H9 (cell line): ENCODE results near the gene CADPS. TPM values are rescaled to one million over a fixed set of nuclear protein-coding genes. Genes with fewer than 3 reads are reported as not detected.

ENCODE experiments used
- DNase-seq: peaks from one replicate; pipeline ENCODE4 v3.0.0-alpha.2; 2017
- H2AFZ ChIP-seq: one replicate; pipeline ENCODE4 v1.6.1; 2013; ENCODE audit warnings: mild to moderate bottlenecking, low read length, control low read depth, moderate library complexity
- H2AK5ac ChIP-seq: 2 replicates; pipeline ENCODE4 v1.6.1; 2013; ENCODE audit warnings: low read length, control low read depth, mixed read lengths; ENCODE audit not compliant: insufficient read length
- H2BK120ac ChIP-seq: one replicate; pipeline ENCODE4 v1.6.1; 2013; ENCODE audit warnings: low read depth, mild to moderate bottlenecking, low read length, control low read depth, inconsistent platforms; ENCODE audit not compliant: poor library complexity, severe bottlenecking
- H2BK12ac ChIP-seq: 2 replicates; pipeline ENCODE4 v1.6.1; 2013; ENCODE audit warnings: low read length, control low read depth, mixed read lengths, low read depth; ENCODE audit not compliant: insufficient read length
- H2BK15ac ChIP-seq: 2 replicates; pipeline ENCODE4 v1.6.1; 2013; ENCODE audit warnings: low read depth, low read length, control low read depth
- H2BK20ac ChIP-seq: one replicate; pipeline ENCODE4 v1.6.1; 2013; ENCODE audit warnings: low read depth, mild to moderate bottlenecking, low read length, control low read depth, inconsistent platforms; ENCODE audit not compliant: poor library complexity, severe bottlenecking
- H2BK5ac ChIP-seq: 2 replicates; pipeline ENCODE4 v1.6.1; 2013; ENCODE audit warnings: low read length, control low read depth, mixed read lengths; ENCODE audit not compliant: insufficient read length
- H3K14ac ChIP-seq: 2 replicates; pipeline ENCODE4 v1.6.1; 2013; ENCODE audit warnings: low read length, control low read depth; ENCODE audit not compliant: insufficient read depth
- H3K18ac ChIP-seq: 2 replicates; pipeline ENCODE4 v1.6.1; 2013; ENCODE audit warnings: low read depth, mild to moderate bottlenecking, mixed read lengths, low read length, control low read depth; ENCODE audit not compliant: insufficient read length
- H3K23ac ChIP-seq: 2 replicates; pipeline ENCODE4 v1.6.1; 2013; ENCODE audit warnings: low read length, control low read depth, mixed read lengths, low read depth; ENCODE audit not compliant: insufficient read length
- H3K23me2 ChIP-seq: 2 replicates; pipeline ENCODE4 v1.6.1; 2013; ENCODE audit warnings: low read depth, mild to moderate bottlenecking, mixed read lengths, low read length, control low read depth; ENCODE audit not compliant: insufficient read length, poor library complexity, severe bottlenecking
- H3K27ac ChIP-seq: 2 replicates; pipeline ENCODE4 v1.5.1; 2013; ENCODE audit warnings: low read length, control low read depth, mixed read lengths, low read depth; ENCODE audit not compliant: insufficient read length
- H3K27me3 ChIP-seq: 2 replicates; pipeline ENCODE4 v1.6.1; 2013; ENCODE audit warnings: low read length, control low read depth, inconsistent platforms; ENCODE audit not compliant: insufficient read depth
- H3K4ac ChIP-seq: 2 replicates; pipeline ENCODE4 v1.6.1; 2013; ENCODE audit warnings: low read depth, mild to moderate bottlenecking, control low read depth, inconsistent platforms, low read length, moderate library complexity
- H3K4me1 ChIP-seq: 2 replicates; pipeline ENCODE4 v1.6.1; 2013; ENCODE audit warnings: low read length, control low read depth, inconsistent platforms; ENCODE audit not compliant: insufficient read depth
- H3K4me2 ChIP-seq: 2 replicates; pipeline ENCODE4 v1.6.1; 2013; ENCODE audit warnings: low read length, control low read depth, mixed read lengths; ENCODE audit not compliant: insufficient read length, insufficient read depth
- H3K56ac ChIP-seq: 2 replicates; pipeline ENCODE4 v1.6.1; 2013; ENCODE audit warnings: low read depth, mild to moderate bottlenecking, mixed read lengths, low read length, control low read depth; ENCODE audit not compliant: insufficient read length
- H3K79me1 ChIP-seq: 2 replicates; pipeline ENCODE4 v1.6.1; 2013; ENCODE audit warnings: low read depth, mild to moderate bottlenecking, moderate library complexity, low read length, control low read depth, inconsistent platforms; ENCODE audit not compliant: insufficient read depth, poor library complexity, severe bottlenecking
- H3K79me2 ChIP-seq: 2 replicates; pipeline ENCODE4 v1.6.1; 2013; ENCODE audit warnings: low read length, control low read depth, inconsistent platforms; ENCODE audit not compliant: insufficient read depth
- H3K9ac ChIP-seq: 2 replicates; pipeline ENCODE4 v1.6.1; 2013; ENCODE audit warnings: low read length, control low read depth, mixed read lengths; ENCODE audit not compliant: insufficient read length; ENCODE audit errors: extremely low read depth
- H3K9me3 ChIP-seq: one replicate; pipeline ENCODE4 v1.6.1; 2013; ENCODE audit warnings: low read depth, low read length, inconsistent platforms; ENCODE audit not compliant: control insufficient read depth
- H3T11ph ChIP-seq: one replicate; pipeline ENCODE4 v1.6.1; 2013; ENCODE audit warnings: mild to moderate bottlenecking, low read length, control low read depth, inconsistent platforms
- H4K20me1 ChIP-seq: one replicate; pipeline ENCODE4 v1.6.1; 2013; ENCODE audit not compliant: control insufficient read depth, insufficient read length, insufficient read depth
- H4K5ac ChIP-seq: 2 replicates; pipeline ENCODE4 v1.6.1; 2013; ENCODE audit warnings: low read depth, mild to moderate bottlenecking, mixed read lengths, low read length, control low read depth; ENCODE audit not compliant: insufficient read length
- H4K8ac ChIP-seq: replicated peaks from 2 replicates; pipeline ENCODE4 v1.6.1; 2013; ENCODE audit warnings: low read length, control low read depth, mixed read lengths, low read depth; ENCODE audit not compliant: insufficient read length
- H4K91ac ChIP-seq: 2 replicates; pipeline ENCODE4 v1.6.1; 2013; ENCODE audit warnings: low read depth, mild to moderate bottlenecking, moderate library complexity, mixed read lengths, low read length, control low read depth; ENCODE audit not compliant: insufficient read length
- H3K27ac Mint-ChIP-seq, 3 experiments: 2 replicates in 2 of 3; 3 replicates in 1 of 3; pipeline ENCODE4 v1.8.0; 2020 to 2021; ENCODE audit warnings: mixed read lengths in 3 of 3, mild to moderate bottlenecking in 1 of 3, moderate library complexity in 1 of 3
- H3K27me3 Mint-ChIP-seq: 2 replicates; pipeline ENCODE4 v1.8.0; 2021; ENCODE audit warnings: low read depth, mild to moderate bottlenecking, moderate library complexity, mixed read lengths
- H3K36me3 Mint-ChIP-seq, 3 experiments: 2 replicates in 2 of 3; 3 replicates in 1 of 3; pipeline ENCODE4 v1.8.0; 2020 to 2021; ENCODE audit warnings: low read depth in 3 of 3, mixed read lengths in 3 of 3; ENCODE audit not compliant: insufficient read depth in 1 of 3
- H3K4me1 Mint-ChIP-seq, 2 experiments: 2 replicates each; pipeline ENCODE4 v1.8.0; 2020; ENCODE audit warnings: mixed read lengths in 2 of 2
- H3K4me3 Mint-ChIP-seq, 2 experiments: 2 replicates in 1 of 2; 3 replicates in 1 of 2; pipeline ENCODE4 v1.8.0; 2020 to 2021; ENCODE audit warnings: mild to moderate bottlenecking in 2 of 2, mixed read lengths in 2 of 2, moderate library complexity in 1 of 2
- H3K9me3 Mint-ChIP-seq, 2 experiments: 2 replicates in 1 of 2; 3 replicates in 1 of 2; pipeline ENCODE4 v1.8.0; 2020; ENCODE audit warnings: mild to moderate bottlenecking in 2 of 2, mixed read lengths in 2 of 2, moderate library complexity in 1 of 2
- CTCF ChIP-seq: fragments of 200-600 bp; sonication (generic); conservative IDR thresholded peaks from 3 replicates; pipeline ENCODE4 v1.8.0; 2021; ENCODE audit warnings: antibody characterized with exemption, mild to moderate bottlenecking
- WGBS: extraction: QIAGEN DNeasy Blood & Tissue Kit; methylation state at CpG from one replicate; pipeline ENCODE4 v1.1.7; 2013; ENCODE audit warnings: missing lambda C conversion rate, low lambda C conversion rate, mixed read lengths; ENCODE audit not compliant: insufficient read length; ENCODE audit errors: extremely low coverage; 5-methylcytosine and 5-hydroxymethylcytosine counted together
- total RNA-seq: library from RNA; stranded (reverse); gene quantifications from 2 replicates; pipeline ENCODE4 v1.2.1, GENCODE V29; 2021

Gene CADPS
- total RNA-seq, 1 experiment from 2014 or later, result 6.6 TPM

- H3K36me3 Mint-ChIP-seq, result no peaks in the 10 kb centered on the region
- H3K27ac Mint-ChIP-seq, result no peak overlapping the region
- Histone ChIP-seq H3K56ac (no peak overlapping the region), H2BK20ac (no peak overlapping the region), H3K23me2 (no peaks in the 10 kb centered on the region), H2BK15ac (no peak overlapping the region), H3T11ph (no peak overlapping the region), H3K27me3 (no peaks in the 10 kb centered on the region), H3K9me3 (no peaks in the 10 kb centered on the region), H3K4ac (no peak overlapping the region), H3K79me2 (no peaks in the 10 kb centered on the region), H4K5ac (no peak overlapping the region), H3K14ac (no peak overlapping the region), H4K20me1 (no peaks in the 10 kb centered on the region), H3K27ac (no peak overlapping the region), H3K9ac (no peak overlapping the region), H2AFZ (no peak overlapping the region), H2BK120ac (no peak overlapping the region), H4K91ac (no peak overlapping the region), H2AK5ac (no peak overlapping the region), H3K18ac (no peak overlapping the region), H3K4me2 (no peak overlapping the region), H4K8ac (no peak overlapping the region), H2BK12ac (no peak overlapping the region), H3K23ac (no peak overlapping the region), H3K4me1 (no peaks in the 10 kb centered on the region), H3K79me1 (no peaks in the 10 kb centered on the region), H2BK5ac (no peak overlapping the region)
- TF ChIP-seq CTCF, result peak; percentile 28; the same call in 2 of the 3 replicates
- H3K9me3 Mint-ChIP-seq, result no peaks in the 10 kb centered on the region
- no peaks in the 10 kb centered on the region; the same call in 1 of the 2 replicates for H3K27me3 Mint-ChIP-seq
- H3K4me3 Mint-ChIP-seq, result no peak overlapping the region
- DNase-seq, result peak; percentile 44
- WGBS, result no CpG with 5 or more reads among the region's 2 CpGs
- peaks cover 5 to 9% of the 10 kb centered on the region in 2 experiments for H3K4me1 Mint-ChIP-seq
Measured at GRCh38 chr3:62500556-62501288, 374.5 kb downstream of the CADPS start.
